H1 (cell line): ENCODE results near the gene GAS2. TPM values are rescaled to one million over a fixed set of nuclear protein-coding genes. Genes with fewer than 3 reads are reported as not detected.
A peak's percentile ranks its signal among the peaks of the same experiment; 100 is the strongest.

Experiments used
- BACH1 ChIP-seq: IDR thresholded peaks from 2 replicates; pipeline ENCODE4 v1.6.1; 2012; ENCODE audit warnings: low read length, improper control_type of control experiment
- CBX8 ChIP-seq: fragments of 300-800, 300-1000 bp; sonication (generic); IDR thresholded peaks from 2 replicates; pipeline ENCODE4 v1.7.1; 2016; ENCODE audit warnings: low read depth, low read length, borderline replicate concordance
- CHD1 ChIP-seq: IDR thresholded peaks from 2 replicates; pipeline ENCODE4 v1.6.1; 2012; ENCODE audit warnings: low read depth, low read length, improper control_type of control experiment
- CREB1 ChIP-seq: IDR thresholded peaks from 2 replicates; pipeline ENCODE4 v1.6.1; 2012; ENCODE audit warnings: inconsistent platforms
- EP300 ChIP-seq, 2 experiments: IDR thresholded peaks; 1 replicate in 1 of 2; 2 replicates in 1 of 2; pipeline ENCODE4 v1.6.1; 2011 to 2012; ENCODE audit warnings: low read depth in 2 of 2, low read length in 2 of 2, mild to moderate bottlenecking in 2 of 2, borderline replicate concordance in 1 of 2, inconsistent platforms in 1 of 2, moderate library complexity in 1 of 2
- EZH2 ChIP-seq: fragments of 200-600 bp; sonication (generic); IDR thresholded peaks from 2 replicates; pipeline ENCODE4 v1.7.1; 2012; ENCODE audit warnings: low read depth, mild to moderate bottlenecking, moderate library complexity, low read length, inconsistent platforms; ENCODE audit not compliant: severe bottlenecking
- JUND ChIP-seq: IDR thresholded peaks from 2 replicates; pipeline ENCODE4 v1.6.1; 2011; ENCODE audit warnings: mild to moderate bottlenecking, improper control_type of control experiment, low read length
- NRF1 ChIP-seq: IDR thresholded peaks from 2 replicates; pipeline ENCODE4 v1.6.1; 2011; ENCODE audit warnings: mild to moderate bottlenecking, low read depth, low read length, improper control_type of control experiment
- RAD21 ChIP-seq, 2 experiments: IDR thresholded peaks in 1 of 2; conservative IDR thresholded peaks in 1 of 2; 2 replicates each; pipeline ENCODE4 v1.6.1; 2011; ENCODE audit warnings: low read depth in 2 of 2, low read length in 2 of 2, improper control_type of control experiment in 1 of 2, inconsistent platforms in 1 of 2, mild to moderate bottlenecking in 1 of 2, moderate library complexity in 1 of 2
- SIN3A ChIP-seq, 2 experiments: IDR thresholded peaks in 1 of 2; conservative IDR thresholded peaks in 1 of 2; 2 replicates each; pipeline ENCODE4 v1.6.1; 2011 to 2012; ENCODE audit warnings: low read length in 2 of 2, improper control_type of control experiment in 1 of 2, low read depth in 1 of 2, mild to moderate bottlenecking in 1 of 2
- SP1 ChIP-seq: IDR thresholded peaks from 2 replicates; pipeline ENCODE4 v1.6.1; 2011; ENCODE audit warnings: low read depth, low read length
- SRF ChIP-seq: IDR thresholded peaks from 2 replicates; pipeline ENCODE4 v1.6.1; 2011; ENCODE audit warnings: mild to moderate bottlenecking, low read depth, low read length, moderate library complexity
- SUZ12 ChIP-seq: fragments of 200-600 bp; sonication (generic); IDR thresholded peaks from 2 replicates; pipeline ENCODE4 v1.6.1; 2012; ENCODE audit warnings: mild to moderate bottlenecking, inconsistent platforms, low read length, moderate library complexity, mixed read lengths
- TAF7 ChIP-seq: optimal IDR thresholded peaks from 2 replicates; pipeline ENCODE3; 2011; ENCODE audit warnings: low read depth, mild to moderate bottlenecking, inconsistent platforms, low read length, moderate library complexity, borderline replicate concordance
- TBP ChIP-seq: IDR thresholded peaks from 2 replicates; pipeline ENCODE4 v1.6.1; 2011; ENCODE audit warnings: low read depth, low read length, improper control_type of control experiment
- TEAD4 ChIP-seq: IDR thresholded peaks from 2 replicates; pipeline ENCODE4 v1.6.1; 2012; ENCODE audit warnings: low read depth, low read length, inconsistent platforms, mixed read lengths
- ZNF274 ChIP-seq: IDR thresholded peaks from 2 replicates; pipeline ENCODE4 v1.7.0; 2012; ENCODE audit warnings: low read length, borderline replicate concordance; ENCODE audit errors: extremely low read depth
- polyA plus RNA-seq, 7 experiments: library from polyadenylated mRNA; depleted of rRNA in 3 of 7; stranded (reverse) in 5 of 7; unstranded in 2 of 7; fragments of >200 nt in 5 of 7; fragments of 200-250 nt in 2 of 7; gene quantifications; 1 replicate in 5 of 7; 2 replicates in 1 of 7; 4 replicates in 1 of 7; pipeline versions ENCODE4 v1.2.1 to v1.2.3, GENCODE V29; 2011 to 2013; ENCODE audit warnings: missing spikeins in 2 of 7, mixed read lengths in 2 of 7
- total RNA-seq: library from RNA; stranded (reverse); fragmentation: NEBNext Ultra II Directional; extraction: Animal tissue kit (Norgen Biotek cat#: 25700); gene quantifications from 2 replicates; pipeline ENCODE4 v1.2.1, GENCODE V29; 2021
- TF ChIP-seq, protein P1 (sequence below): IDR thresholded peaks from 2 replicates; pipeline ENCODE4 v1.6.1; 2012; ENCODE audit warnings: low read length, inconsistent platforms
- TF ChIP-seq, protein P2 (sequence below), 3 experiments: IDR thresholded peaks; 1 replicate in 2 of 3; 2 replicates in 1 of 3; pipeline versions ENCODE4 v1.5.1 to v1.6.1; 2011; ENCODE audit warnings: low read length in 3 of 3, mild to moderate bottlenecking in 3 of 3, inconsistent platforms in 2 of 3, low read depth in 1 of 3, moderate library complexity in 1 of 3; ENCODE audit not compliant: insufficient read depth in 1 of 3; ENCODE audit errors: control extremely low read depth in 1 of 3

Gene GAS2
- total and polyA plus RNA-seq, 2 of the 8 experiments (the other 6 are each of a cell fraction or from before 2014, with no cell fraction given): 0.70 to 1.7 TPM

DNA sequence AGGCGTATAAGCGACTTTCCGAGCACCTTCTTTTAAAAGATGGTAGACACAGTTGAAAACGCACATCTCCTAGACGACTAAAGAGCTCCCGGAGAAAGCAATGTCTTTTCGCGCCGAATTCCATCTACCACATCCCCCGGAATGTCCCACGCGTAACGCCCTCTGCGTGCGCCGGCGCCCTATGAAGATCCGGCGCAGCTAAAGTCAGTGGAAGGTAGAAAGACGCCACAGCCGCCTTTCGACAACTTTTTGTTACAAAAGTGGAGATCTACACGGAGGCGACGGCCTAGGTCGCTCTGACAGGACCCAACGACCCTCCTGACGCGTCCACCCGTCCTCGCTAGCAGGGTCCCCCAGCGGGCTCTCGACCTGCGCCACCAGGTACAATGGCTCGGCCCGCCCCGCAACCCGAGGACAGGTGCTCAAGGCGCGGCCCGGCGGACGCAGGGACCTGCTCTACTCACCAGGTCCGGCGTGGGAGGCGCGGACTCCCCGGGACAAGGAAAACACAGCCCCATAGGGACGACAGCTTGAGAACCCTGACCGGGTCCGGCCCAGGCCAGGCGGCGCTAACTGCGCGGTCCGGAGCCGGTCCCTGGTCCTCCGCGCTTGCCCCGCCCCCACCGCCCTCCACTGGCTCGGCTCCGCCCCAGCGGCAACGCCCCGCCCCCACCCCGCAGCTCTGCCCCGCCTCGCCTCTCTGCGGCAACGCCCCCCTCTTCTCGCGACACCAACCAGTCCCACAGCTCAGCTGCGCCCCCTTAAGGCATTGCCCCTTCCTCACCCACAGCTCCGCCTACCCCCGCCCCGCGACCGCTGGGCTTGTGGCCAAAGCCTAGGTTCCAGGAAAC is 163.0 kb downstream of the GAS2 start, which contains the start of gene SVIP (continued):
- TF ChIP-seq CREB1 (0 out of 2 replicates have a peak, but pooled peaks have one; percentile 8), SP1 (no peak), EZH2 (no peak), BACH1 (no peak; the same call in 1 of the 2 replicates), NRF1 (no peak), TEAD4 (peak; percentile 80), TAF7 (no peak), TBP (no peak; the same call in 1 of the 2 replicates), SRF (no peak), JUND (no peak), ZNF274 (no peak), SIN3A (conservative IDR thresholded peaks at IDR 0.05 in 1 of 2, IDR thresholded peaks at IDR 0.05 in 1 of 2; ENCODE audit: low read depth in 1 of 2, low read length in 2 of 2) (0 out of 4 replicates have a peak, but pooled peaks of 1 of the 2 experiments have one; percentile 27), CHD1 (no peak), RAD21 (IDR thresholded peaks at IDR 0.05 in 1 of 2, conservative IDR thresholded peaks at IDR 0.05 in 1 of 2; ENCODE audit: low read depth in 2 of 2, low read length in 2 of 2) (peak; percentile 47 to 53), SUZ12 (no peak), CBX8 (no peak), EP300 (IDR thresholded peaks at IDR 0.05; ENCODE audit: borderline replicate concordance in 1 of 2, low read depth in 2 of 2, low read length in 2 of 2) (no peak)
- TF ChIP-seq, protein P1, sequence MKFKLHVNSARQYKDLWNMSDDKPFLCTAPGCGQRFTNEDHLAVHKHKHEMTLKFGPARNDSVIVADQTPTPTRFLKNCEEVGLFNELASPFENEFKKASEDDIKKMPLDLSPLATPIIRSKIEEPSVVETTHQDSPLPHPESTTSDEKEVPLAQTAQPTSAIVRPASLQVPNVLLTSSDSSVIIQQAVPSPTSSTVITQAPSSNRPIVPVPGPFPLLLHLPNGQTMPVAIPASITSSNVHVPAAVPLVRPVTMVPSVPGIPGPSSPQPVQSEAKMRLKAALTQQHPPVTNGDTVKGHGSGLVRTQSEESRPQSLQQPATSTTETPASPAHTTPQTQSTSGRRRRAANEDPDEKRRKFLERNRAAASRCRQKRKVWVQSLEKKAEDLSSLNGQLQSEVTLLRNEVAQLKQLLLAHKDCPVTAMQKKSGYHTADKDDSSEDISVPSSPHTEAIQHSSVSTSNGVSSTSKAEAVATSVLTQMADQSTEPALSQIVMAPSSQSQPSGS: no peak
- TF ChIP-seq, protein P2, sequence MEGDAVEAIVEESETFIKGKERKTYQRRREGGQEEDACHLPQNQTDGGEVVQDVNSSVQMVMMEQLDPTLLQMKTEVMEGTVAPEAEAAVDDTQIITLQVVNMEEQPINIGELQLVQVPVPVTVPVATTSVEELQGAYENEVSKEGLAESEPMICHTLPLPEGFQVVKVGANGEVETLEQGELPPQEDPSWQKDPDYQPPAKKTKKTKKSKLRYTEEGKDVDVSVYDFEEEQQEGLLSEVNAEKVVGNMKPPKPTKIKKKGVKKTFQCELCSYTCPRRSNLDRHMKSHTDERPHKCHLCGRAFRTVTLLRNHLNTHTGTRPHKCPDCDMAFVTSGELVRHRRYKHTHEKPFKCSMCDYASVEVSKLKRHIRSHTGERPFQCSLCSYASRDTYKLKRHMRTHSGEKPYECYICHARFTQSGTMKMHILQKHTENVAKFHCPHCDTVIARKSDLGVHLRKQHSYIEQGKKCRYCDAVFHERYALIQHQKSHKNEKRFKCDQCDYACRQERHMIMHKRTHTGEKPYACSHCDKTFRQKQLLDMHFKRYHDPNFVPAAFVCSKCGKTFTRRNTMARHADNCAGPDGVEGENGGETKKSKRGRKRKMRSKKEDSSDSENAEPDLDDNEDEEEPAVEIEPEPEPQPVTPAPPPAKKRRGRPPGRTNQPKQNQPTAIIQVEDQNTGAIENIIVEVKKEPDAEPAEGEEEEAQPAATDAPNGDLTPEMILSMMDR (IDR thresholded peaks at IDR 0.05; ENCODE audit: control extremely low read depth in 1 of 3, insufficient read depth in 1 of 3, low read depth in 1 of 3, low read length in 3 of 3): peak; percentile 78 to 90 (median 79)
